Ecto neural progenitor cell (in vitro differentiated cells): ENCODE data around the gene TUBGCP4.

ENCODE experiments used
- DNase-seq: peaks from one replicate; pipeline ENCODE4 v3.0.0-alpha.2; 2018; ENCODE audit warnings: low spot score

Gene TUBGCP4

DNA sequence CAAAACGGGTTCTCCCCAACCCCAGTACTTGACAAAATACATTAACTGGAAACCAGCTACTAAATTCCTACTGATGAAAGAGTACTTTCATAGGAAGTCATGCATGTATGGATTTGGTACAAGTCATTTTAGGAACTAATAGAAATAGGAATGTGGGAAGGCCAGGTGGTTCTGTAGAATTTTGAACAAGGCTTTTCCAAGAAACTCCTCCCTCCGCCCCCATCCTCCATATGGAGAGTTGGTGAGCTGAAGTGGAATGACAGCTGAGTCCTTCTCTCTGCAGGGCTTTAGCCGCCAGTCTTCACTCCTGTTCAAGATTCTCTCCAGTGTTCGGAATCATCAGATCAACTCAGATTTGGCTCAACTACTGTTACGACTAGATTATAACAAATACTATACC is 33.2 kb downstream of the TUBGCP4 start:
- no peak for DNase-seq

DNA sequence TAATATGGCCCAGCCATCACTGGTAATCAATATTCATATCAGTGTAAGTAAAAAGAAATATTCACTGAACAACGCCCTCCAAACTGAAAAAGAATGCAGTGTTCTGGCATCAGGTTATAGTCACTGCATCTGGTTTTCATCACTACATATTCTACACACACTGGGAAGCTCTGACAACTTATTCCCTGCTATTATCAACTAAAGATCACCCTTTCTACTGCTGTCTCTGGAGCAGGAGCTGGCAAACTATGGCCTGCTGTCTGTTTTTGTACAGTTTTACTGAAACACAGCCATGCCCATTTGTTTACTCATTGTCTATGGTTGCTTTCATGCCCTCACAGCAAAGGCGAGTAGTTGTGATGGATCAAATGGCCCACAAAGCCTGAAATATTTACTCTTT is 35.3 kb downstream of the TUBGCP4 start:
- DNase-seq, result no peak

DNA sequence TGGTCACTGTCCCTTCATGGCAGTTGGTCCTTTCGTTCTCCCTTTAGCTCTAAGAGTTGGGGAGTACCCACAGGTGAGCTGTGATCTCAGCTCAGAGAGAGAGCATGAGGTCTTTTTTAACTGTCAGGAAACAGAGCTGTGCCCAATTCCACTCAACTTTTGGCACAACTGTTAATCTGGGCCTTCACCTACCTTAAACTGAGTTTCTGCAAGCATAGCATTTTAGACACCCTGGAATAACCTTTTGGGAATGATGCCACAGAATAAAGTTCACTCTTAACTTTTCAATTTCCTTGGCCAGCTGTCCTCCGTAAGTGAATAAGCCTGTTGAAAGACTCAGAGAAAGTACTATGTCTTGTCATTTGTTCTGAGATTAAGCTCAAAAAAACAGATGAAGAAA is 35.9 kb downstream of the TUBGCP4 start:
- DNase-seq, result no peak

DNA sequence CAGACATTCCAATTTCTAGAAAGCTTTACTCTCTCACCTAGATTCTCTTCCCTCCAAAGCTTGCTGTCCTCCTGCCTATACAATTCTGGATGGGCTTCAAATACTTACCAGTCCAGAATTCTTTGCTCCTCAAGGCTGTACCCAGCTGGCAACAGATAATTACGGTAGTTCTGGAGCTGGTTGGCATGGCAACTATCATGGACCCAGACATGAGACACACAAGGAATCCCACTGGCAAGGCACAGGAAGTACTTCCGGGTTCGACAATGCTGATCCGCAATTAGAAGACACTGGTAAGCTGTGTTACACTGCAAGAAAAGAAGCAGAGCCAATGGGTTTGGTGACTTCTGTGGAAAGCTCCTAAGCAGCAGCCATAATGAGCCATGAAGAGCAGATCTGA is 37.9 kb downstream of the TUBGCP4 start:
- DNase-seq, result no peak

DNA sequence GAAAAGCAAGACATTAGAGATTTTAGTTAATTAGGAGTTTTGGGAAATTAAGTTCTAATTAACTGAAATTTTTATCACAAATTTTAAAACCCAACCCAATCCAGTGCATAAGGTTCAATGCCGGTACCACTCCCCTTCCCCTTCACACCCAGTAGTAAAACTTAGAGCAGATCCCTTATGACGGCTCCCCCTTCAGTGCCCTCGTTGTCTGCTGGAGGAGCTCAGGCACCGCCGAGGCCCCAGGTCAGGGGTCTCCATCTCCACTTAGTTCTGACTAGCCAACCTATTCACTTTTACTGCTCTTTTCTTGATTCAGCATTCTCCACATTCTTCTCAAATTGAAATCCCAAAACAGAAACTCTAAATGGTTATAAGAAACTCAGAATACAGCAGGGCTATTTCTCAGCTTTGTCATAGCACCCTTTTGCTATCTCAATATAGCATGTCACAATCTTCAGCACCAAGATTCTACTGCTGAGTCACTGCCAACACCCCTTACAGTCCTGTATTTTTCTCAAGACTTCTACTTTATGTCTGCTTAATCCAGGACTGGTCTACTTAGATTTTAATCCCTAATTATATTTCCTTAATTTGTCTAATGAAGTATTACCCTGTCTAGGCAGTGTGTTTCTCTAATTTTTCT is 39.8 kb downstream of the TUBGCP4 start:
- DNase-seq, result no peak

DNA sequence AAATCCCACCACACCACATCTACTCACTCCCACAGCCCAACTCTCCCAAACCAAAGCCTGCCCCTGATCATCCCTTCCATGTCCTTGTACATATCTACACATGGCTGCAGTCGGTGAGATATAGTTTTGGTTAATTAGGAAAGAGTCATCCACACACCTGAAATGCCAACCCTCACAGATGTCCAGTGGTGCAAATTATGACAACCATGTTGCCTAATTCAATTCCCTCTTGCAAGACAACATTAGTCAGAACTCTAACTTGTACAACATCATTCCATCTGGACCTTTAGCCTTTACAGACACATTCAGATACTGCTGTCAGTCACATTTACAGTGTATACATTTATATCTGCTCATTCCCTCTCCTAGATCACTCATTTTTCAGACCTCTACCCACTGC is 41.2 kb downstream of the TUBGCP4 start:
- no peak for DNase-seq

DNA sequence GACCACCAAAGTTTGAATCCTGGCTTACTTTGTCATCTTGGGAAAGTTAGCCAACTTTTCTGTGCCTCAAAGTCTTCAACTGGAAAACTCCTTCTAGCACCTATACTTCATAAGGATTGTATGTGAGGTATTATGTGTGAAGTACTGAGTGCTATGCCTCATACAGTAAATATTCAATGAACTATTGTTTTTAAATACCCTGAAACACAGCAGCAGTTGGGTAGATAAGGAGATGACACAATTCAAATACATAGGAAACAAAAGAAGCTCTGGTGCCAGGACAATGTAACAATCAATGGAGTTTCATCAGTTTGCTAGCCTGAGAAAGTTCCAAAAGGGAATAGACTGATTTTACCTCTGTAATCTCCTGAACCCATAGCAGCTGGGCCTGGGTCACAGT is 43.3 kb downstream of the TUBGCP4 start:
- no peak for DNase-seq

DNA sequence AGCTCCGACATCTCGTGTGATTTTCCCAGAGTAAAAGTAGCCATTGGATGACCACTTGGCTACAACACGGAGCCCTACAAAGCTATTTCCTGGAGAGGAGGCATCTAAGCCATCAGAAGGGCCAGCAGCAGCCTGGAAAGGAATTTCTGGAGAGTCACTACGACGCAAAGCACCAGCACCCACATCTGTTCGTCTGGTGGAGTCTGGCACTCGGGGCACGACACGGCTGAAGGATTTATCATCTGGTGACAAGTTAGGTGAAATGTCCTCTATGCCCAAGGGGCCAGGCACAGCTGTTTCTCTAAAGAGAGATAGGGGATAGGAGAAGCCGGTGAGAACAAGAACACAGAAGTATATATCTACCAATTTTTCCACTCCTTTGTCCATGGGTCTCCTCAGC is 49.5 kb downstream of the TUBGCP4 start:
- DNase-seq, result no peak

DNA sequence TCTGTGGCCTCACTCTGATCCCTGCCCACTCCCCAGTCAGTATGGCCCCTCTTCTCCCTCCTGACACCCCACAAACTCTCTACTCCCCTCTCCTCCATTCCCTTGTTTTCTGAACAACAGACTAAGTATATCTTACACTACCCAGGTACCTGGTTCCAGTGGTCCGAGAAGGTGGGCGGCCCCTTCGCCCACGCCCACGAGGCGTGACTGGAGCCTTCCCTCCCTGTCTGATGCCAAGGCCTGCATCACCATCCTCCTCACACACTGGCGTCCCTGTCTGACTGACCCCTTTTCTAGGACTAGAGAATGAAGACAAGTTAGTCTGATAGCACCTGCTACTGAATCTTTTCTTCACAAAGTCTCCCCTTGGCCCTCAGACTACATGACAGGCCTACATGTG is 50.0 kb downstream of the TUBGCP4 start:
- no peak for DNase-seq

DNA sequence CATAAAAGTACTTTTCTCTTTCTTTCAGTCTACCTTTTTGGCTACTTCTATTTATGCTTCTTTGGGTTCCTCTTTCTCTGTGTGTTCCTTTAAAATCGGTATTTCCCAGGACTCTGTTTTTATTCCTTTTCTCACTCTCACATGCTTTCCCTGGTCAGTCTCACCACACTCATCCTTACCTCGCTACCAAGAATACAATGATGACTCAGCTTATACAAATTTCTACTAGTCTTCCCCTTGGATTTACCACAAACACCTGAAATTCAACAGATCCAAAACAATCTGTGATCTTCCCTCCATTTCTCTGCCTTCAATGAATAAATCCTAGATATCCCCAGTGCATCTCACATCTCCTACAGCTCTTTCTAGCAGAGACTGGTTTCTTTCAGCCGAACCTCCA is 52.9 kb downstream of the TUBGCP4 start:
- no peak for DNase-seq

DNA sequence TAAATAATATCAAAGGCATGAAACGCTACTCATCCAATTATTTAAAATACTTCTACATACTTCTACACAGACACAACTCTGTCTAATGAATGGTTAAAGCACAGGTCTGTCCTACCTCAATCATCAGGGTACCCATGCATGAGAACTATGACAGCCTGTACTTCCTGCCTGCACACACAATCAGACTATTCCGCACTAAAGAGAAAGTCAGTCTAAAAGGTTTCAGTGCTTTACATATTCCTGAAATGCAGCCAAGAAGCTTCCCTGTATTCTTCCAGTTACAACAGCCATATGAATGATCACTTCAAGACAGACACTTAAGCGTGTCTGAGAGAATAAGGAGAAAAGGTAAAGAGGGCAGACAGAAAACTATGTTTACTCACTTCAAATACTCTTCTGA is 58.8 kb downstream of the TUBGCP4 start:
- DNase-seq, result no peak

DNA sequence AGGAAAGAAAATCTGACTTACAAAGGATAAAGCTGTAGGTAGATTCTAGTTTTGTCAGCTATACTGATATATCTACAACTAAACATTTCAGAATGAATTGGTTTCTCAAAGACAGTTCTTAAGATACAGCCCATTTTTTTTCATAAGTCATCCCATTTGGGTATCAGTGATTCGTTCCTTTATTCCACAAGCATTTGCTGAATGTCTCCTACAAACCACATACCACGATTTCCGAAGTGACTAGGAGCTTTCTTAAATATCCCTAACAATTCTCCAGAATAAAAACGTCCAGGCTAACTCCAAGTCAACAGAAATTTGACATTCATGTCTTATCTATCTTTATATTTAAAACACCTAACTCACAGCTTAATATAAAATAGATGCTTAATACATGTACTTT is 62.3 kb downstream of the TUBGCP4 start:
- DNase-seq, result no peak

DNA sequence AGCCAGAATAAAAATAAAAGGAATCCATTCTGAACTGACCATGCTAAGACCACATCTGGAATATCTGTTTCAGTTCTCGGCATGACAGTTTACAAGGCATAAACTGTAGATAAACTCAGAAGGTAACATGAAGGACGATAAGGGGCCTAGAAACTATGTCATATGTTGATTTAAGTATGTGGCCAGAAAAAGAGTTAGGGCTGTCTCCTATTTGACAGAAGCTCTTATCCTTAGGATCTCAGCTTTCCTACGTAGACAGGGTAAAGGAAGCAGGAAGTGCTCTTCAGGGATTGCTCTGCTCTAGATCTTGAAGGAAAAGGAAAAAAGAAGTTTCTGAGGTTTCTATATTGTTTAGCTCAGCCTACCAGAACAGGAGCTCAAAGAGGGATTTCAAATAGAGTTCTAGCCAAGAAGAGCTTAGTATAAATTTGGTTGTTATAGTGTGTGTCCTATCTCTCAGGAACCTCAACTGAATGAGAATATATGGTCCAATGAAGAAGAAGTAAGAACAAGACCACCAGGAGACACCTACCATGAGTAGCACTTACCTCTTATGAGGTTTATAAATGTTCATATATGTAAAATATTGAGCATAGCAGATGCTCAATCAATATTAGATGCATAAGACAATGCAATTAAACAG is 62.9 kb downstream of the TUBGCP4 start:
- no peak for DNase-seq

DNA sequence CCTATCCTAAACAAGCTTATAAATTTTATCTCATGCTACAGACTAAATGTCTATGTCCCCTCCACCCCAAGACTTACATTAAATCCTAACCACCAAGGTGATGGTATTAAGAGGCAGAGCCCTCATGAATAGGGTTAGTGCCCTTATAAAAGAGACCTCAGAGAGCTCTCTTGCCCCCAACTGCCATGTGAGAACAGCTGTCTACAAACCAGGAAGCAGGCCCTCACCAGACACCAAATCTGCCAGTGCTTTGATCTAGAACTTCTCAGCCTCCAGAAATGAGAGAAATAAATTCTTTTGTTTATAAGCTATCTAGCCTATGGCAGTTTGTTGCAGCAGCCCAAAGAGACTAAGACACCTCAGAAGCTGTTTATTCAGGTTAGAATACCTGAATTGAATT is 63.5 kb downstream of the TUBGCP4 start:
- no peak for DNase-seq

DNA sequence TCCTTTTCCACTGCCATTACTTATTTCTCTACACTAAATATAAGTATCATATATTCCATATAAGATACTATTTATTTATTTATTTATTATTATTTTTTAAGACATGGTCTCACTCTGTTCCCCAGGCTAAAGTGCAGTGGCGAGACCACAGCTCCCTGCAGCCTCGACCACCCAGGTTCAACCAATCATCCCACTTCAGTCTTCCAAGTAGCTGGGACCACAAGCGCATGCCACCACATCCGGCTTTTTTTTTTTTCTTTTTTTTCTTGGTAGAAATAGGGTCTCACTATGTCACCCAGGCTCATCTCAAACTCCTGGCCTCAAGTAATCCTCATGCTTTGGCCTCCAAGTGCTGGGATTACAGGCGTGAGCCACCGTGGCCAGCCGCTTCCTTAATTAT is 65.5 kb downstream of the TUBGCP4 start:
- DNase-seq, result no peak

DNA sequence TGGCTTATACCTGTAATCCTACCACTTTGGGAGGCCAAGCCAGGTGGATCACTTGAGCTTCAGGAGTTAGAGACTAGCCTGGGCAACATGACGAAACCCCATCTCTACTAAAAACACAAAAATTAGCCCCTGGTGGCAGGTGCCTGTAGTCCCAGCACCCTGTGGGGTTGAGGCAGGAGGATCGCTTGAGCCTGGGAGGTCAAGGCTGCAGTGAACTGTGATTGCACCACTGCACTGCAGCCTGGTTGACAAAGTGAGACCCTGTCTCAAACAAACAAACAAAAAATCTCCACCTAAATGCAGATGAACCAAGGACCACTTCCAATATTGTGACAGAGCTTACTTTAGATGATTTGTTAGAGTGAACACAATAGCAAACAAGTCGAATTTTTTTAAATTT is 68.4 kb downstream of the TUBGCP4 start:
- no peak for DNase-seq

DNA sequence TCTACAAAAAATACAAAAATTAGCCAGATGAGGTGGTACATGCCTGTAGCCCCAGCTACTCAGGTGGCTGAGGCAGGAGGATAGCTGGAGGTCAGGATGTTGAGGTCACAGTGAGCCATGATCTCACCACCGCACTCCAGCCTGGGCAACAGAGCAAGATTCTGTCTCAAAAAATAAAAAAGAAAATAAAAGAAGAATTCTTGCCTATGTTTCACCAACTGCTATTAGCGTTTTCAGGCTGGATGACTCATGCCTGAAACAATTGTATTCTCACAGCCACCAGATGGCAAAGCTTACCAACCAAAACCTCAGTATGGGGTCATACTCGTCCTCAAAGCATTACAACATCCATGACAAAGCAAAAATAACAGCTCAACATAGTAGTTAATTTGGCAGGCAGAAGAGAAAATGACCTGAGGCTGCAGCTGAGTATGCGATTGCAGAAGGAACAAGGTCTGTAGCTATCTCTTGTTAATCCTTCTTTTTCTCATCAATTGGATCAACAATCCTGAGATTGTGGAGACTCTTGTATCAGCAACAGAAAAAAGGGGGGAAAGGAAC is 69.9 kb downstream of the TUBGCP4 start:
- DNase-seq, result no peak

DNA sequence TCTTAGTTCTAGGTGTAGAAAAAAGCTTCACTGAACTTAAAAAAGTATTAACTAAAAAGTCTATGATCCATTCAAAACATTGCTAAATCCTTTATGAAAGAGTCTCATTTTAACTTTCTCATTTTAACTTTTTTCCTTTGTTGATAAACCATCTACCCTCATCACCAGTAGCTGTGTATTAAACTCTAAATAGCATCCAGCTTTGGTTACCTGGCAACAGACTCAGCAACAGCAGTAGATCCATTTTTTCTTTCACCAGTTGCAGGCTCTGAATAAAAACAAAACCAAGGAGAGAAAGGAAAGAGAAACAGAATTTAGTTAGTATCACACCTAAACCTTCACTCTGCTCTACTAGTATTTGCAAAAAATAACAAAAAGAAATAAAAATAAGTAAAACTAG is 70.4 kb downstream of the TUBGCP4 start:
- no peak for DNase-seq

DNA sequence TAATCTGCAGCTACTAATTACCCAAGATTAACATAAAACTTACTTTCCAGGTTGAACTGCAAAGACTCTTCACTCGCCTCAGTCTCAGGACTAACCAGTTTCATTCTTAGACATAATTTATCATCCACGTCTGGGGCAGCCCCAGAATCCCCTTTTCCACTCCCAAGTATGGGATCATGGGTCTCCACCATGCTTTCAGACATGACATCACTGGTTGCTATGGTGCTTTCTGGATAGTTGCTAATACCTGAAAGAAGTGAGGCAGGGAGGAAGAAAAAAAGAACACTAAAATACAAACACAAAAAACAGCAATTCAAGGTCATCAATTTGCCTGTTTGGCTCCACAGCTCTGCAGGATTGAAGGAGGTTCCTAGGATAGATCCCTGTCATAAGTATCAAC is 75.4 kb downstream of the TUBGCP4 start:
- DNase-seq, result no peak

DNA sequence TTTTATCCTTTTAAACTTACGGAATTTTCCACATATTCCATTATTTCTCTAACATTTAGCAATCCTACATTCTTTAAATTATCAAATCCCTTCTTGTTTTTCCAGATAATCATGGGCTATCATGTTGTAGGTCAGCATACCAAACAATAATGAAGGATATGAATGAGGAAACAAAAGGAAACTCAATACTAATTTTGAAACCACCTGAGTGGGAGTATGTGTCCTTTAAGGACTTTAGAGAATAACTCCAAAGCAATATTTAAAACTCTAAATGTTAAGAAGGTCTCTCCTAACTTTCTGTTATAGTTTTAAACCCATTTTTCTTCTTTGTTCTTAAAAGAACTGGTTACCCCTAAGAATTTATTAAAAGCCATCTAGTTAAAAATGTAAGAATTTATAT is 79.1 kb downstream of the TUBGCP4 start:
- no peak for DNase-seq
